Peyer's patch (tissue), 4 donors: ENCODE measurements around the gene EVPL. TPM values are rescaled to one million over a fixed set of nuclear protein-coding genes. Genes with fewer than 3 reads are reported as not detected.

Experiments
- DNase-seq, 3 donors: peaks; one replicate each; pipeline ENCODE4 v3.0.0-alpha.2; 2017 to 2019
- H3K27ac ChIP-seq, 4 donors: fragments of 200-600 bp; sonication (generic); one replicate each; pipeline ENCODE4 v1.5.1; 2016 to 2019
- H3K27me3 ChIP-seq, 2 donors: fragments of 200-600 bp; sonication (generic); one replicate each; pipeline ENCODE4 v1.5.1; 2019
- H3K36me3 ChIP-seq, 3 donors: fragments of 200-600 bp; sonication (generic); one replicate each; pipeline ENCODE4 v1.5.1; 2016 to 2019
- H3K4me1 ChIP-seq, 4 donors: fragments of 200-600 bp; sonication (generic); one replicate each; pipeline ENCODE4 v1.5.1; 2016 to 2019
- H3K4me3 ChIP-seq, 4 donors: fragments of 200-600 bp; sonication (generic); 1 replicate in 3 of 4; 2 replicates in 1 of 4; pipeline ENCODE4 v1.5.1; 2016 to 2019; ENCODE audit warnings: mild to moderate bottlenecking in 1 of 4
- H3K9me3 ChIP-seq, 4 donors: fragments of 200-600 bp; sonication (generic); one replicate each; pipeline ENCODE4 v1.5.1; 2016 to 2019; ENCODE audit warnings: mild to moderate bottlenecking in 1 of 4
- CTCF ChIP-seq, 6 experiments: fragments of 450-650 bp in 4 of 6; fragments of 200-600 bp in 2 of 6; sonication (generic) in 1 of 6; IDR thresholded peaks; one replicate each; pipeline ENCODE4 v1.5.1; 2017 to 2019; ENCODE audit warnings: antibody characterized with exemption in 6 of 6, mild to moderate bottlenecking in 3 of 6, moderate library complexity in 1 of 6
- POLR2A ChIP-seq, 2 donors: fragments of 450-650 bp; IDR thresholded peaks; one replicate each; pipeline ENCODE4 v1.5.1; 2017; ENCODE audit warnings: antibody characterized with exemption in 2 of 2, mild to moderate bottlenecking in 2 of 2, moderate library complexity in 2 of 2
- total RNA-seq, 4 donors: library from RNA; depleted of rRNA; stranded (reverse); fragments of >200 nt; gene quantifications; one replicate each; pipeline ENCODE4 v1.1.0, GENCODE V29; 2016

EVPL gene
- total RNA-seq, 4 donors from 2014 or later: 26.4 to 87.8 (median 55.0) TPM

GRCh38 chr17:76013377-76013932 lies 13.7 kb downstream of the EVPL start:
- TF ChIP-seq CTCF (IDR thresholded peaks at IDR 0.05) (no peak), POLR2A (IDR thresholded peaks at IDR 0.05) (no peak)
- H3K27me3 ChIP-seq: no peaks in the 10 kb centered on the region
- H3K4me3 ChIP-seq: no peak overlapping the region
- H3K27ac ChIP-seq: no peak overlapping the region
- peaks cover 0 to 12% (median 0%) of the 10 kb centered on the region in 3 donors for H3K36me3 ChIP-seq
- no peaks in the 10 kb centered on the region for H3K4me1 ChIP-seq
- H3K9me3 ChIP-seq: no peaks in the 10 kb centered on the region
- no peak for DNase-seq

GRCh38 chr17:76011951-76012350 lies 15.2 kb downstream of the EVPL start:
- TF ChIP-seq CTCF (IDR thresholded peaks at IDR 0.05): no peak
- TF ChIP-seq POLR2A (IDR thresholded peaks at IDR 0.05): no peak
- H3K4me1 ChIP-seq: no peaks in the 10 kb centered on the region
- no peaks in the 10 kb centered on the region for H3K27me3 ChIP-seq
- H3K27ac ChIP-seq: no peak overlapping the region
- H3K9me3 ChIP-seq: no peaks in the 10 kb centered on the region
- H3K36me3 ChIP-seq: peaks cover 0 to 12% (median 0%) of the 10 kb centered on the region in 3 donors
- DNase-seq: no peak
- no peak overlapping the region for H3K4me3 ChIP-seq

- Histone ChIP-seq H3K4me1 (peaks cover 0 to 3% (median 0%) of the 10 kb centered on the region in 4 donors), H3K9me3 (no peaks in the 10 kb centered on the region), H3K27ac (no peak overlapping the region), H3K27me3 (no peaks in the 10 kb centered on the region), H3K36me3 (peaks cover 0 to 13% (median 0%) of the 10 kb centered on the region in 3 donors), H3K4me3 (no peak overlapping the region)
- no peak for DNase-seq
- TF ChIP-seq POLR2A (IDR thresholded peaks at IDR 0.05): no peak
- no peak for TF ChIP-seq CTCF (IDR thresholded peaks at IDR 0.05)
These were observed 17.0 kb downstream of the EVPL start for GRCh38 chr17:76009969-76010661.

GRCh38 chr17:76009447-76009846 lies 17.7 kb downstream of the EVPL start:
- Histone ChIP-seq H3K9me3 (no peaks in the 10 kb centered on the region), H3K4me1 (peaks cover 0 to 9% (median 0%) of the 10 kb centered on the region in 4 donors), H3K27ac (no peak overlapping the region), H3K4me3 (no peak overlapping the region), H3K36me3 (peaks cover 0 to 19% (median 0%) of the 10 kb centered on the region in 3 donors), H3K27me3 (no peaks in the 10 kb centered on the region)
- TF ChIP-seq CTCF (IDR thresholded peaks at IDR 0.05) (no peak), POLR2A (IDR thresholded peaks at IDR 0.05) (no peak)
- DNase-seq: no peak

GRCh38 chr17:76008630-76009425 lies 18.3 kb downstream of the EVPL start:
- no peak for TF ChIP-seq POLR2A (IDR thresholded peaks at IDR 0.05)
- TF ChIP-seq CTCF (IDR thresholded peaks at IDR 0.05): no peak
- Histone ChIP-seq H3K27ac (no peak overlapping the region), H3K27me3 (no peaks in the 10 kb centered on the region), H3K4me1 (peaks cover 0 to 15% (median 0%) of the 10 kb centered on the region in 4 donors), H3K4me3 (no peak overlapping the region), H3K36me3 (peaks cover 0 to 17% (median 0%) of the 10 kb centered on the region in 3 donors), H3K9me3 (no peaks in the 10 kb centered on the region)
- DNase-seq: no peak
